Ascending aorta (tissue), 2 donors: ENCODE results near the gene AKAP7. TPM values are rescaled to one million over a fixed set of nuclear protein-coding genes. Genes with fewer than 3 reads are reported as not detected.

ENCODE experiments used
- DNase-seq, 2 donors: peaks; one replicate each; pipeline ENCODE4 v3.0.0-alpha.2; 2019; ENCODE audit warnings: low spot score in 2 of 2
- H3K27ac ChIP-seq, 2 donors: fragments of 200-600 bp; sonication (generic); one replicate each; pipeline ENCODE4 v1.5.1; 2016 to 2017; ENCODE audit warnings: mild to moderate bottlenecking in 1 of 2
- H3K27me3 ChIP-seq: fragments of 200-600 bp; sonication (generic); one replicate; pipeline ENCODE4 v1.5.1; 2017
- H3K36me3 ChIP-seq, 2 donors: fragments of 200-600 bp; sonication (generic); one replicate each; pipeline ENCODE4 v1.5.1; 2016
- H3K4me1 ChIP-seq, 2 donors: fragments of 200-600 bp; sonication (generic); one replicate each; pipeline ENCODE4 v1.5.1; 2016 to 2017; ENCODE audit warnings: mild to moderate bottlenecking in 1 of 2
- H3K4me3 ChIP-seq, 2 donors: fragments of 200-600 bp; sonication (generic); one replicate each; pipeline ENCODE4 v1.5.1; 2016 to 2017; ENCODE audit warnings: mild to moderate bottlenecking in 1 of 2
- H3K9me3 ChIP-seq, 2 donors: fragments of 200-600 bp; sonication (generic); one replicate each; pipeline ENCODE4 v1.5.1; 2016
- CTCF ChIP-seq, 3 experiments: fragments of 200-600 bp in 2 of 3; fragments of 450-650 bp in 1 of 3; sonication (generic) in 2 of 3; IDR thresholded peaks; one replicate each; pipeline ENCODE4 v1.5.1; 2016 to 2019; ENCODE audit warnings: antibody characterized with exemption in 3 of 3, mild to moderate bottlenecking in 1 of 3, moderate library complexity in 1 of 3
- intact Hi-C: fragments of 100-400 bp; cut with DNase I; formaldehyde crosslinking; loops from one replicate; pipeline ENCODE4 v1.15.1; 2023
- total RNA-seq: library from RNA; depleted of rRNA; stranded (reverse); fragments of >200 nt; gene quantifications from one replicate; pipeline ENCODE4 v1.1.0, GENCODE V29; 2016

Gene AKAP7
- total RNA-seq, 1 donor from 2014 or later: 1.3 TPM

GRCh38 chr6:131205481-131206244, 70.4 kb downstream of the AKAP7 start:
- H3K4me1 ChIP-seq: no peaks in the 10 kb centered on the region
- no peak overlapping the region for H3K4me3 ChIP-seq
- H3K27ac ChIP-seq: no peak overlapping the region
- intact Hi-C loops: no loop called here
- DNase-seq: no peak
- H3K36me3 ChIP-seq: peaks cover 0 to 4% of the 10 kb centered on the region in 2 donors
- H3K27me3 ChIP-seq: no peaks in the 10 kb centered on the region
- TF ChIP-seq CTCF (IDR thresholded peaks at IDR 0.05): no peak
- H3K9me3 ChIP-seq: no peaks in the 10 kb centered on the region

GRCh38 chr6:131206463-131207251, 71.4 kb downstream of the AKAP7 start:
- intact Hi-C loops: no loop called here
- peaks cover 0 to 4% of the 10 kb centered on the region in 2 donors for H3K36me3 ChIP-seq

GRCh38 chr6:131208787-131209186, 73.5 kb downstream of the AKAP7 start:
- Histone ChIP-seq H3K27ac (no peak overlapping the region), H3K27me3 (no peaks in the 10 kb centered on the region), H3K4me1 (no peaks in the 10 kb centered on the region), H3K36me3 (peaks cover 0 to 4% of the 10 kb centered on the region in 2 donors), H3K9me3 (no peaks in the 10 kb centered on the region), H3K4me3 (no peak overlapping the region)
- no peak for DNase-seq
- no peak for TF ChIP-seq CTCF (IDR thresholded peaks at IDR 0.05)
- intact Hi-C loops: no loop called here

More at GRCh38 chr6:131206463-131207251, 71.4 kb downstream of the AKAP7 start:
- Histone ChIP-seq H3K4me1 (no peaks in the 10 kb centered on the region), H3K27me3 (no peaks in the 10 kb centered on the region), H3K27ac (no peak overlapping the region), H3K4me3 (no peak overlapping the region), H3K9me3 (no peaks in the 10 kb centered on the region)
- TF ChIP-seq CTCF (IDR thresholded peaks at IDR 0.05): no peak
- DNase-seq: no peak

- Histone ChIP-seq H3K9me3 (no peaks in the 10 kb centered on the region), H3K27ac (no peak overlapping the region), H3K4me1 (no peaks in the 10 kb centered on the region), H3K4me3 (no peak overlapping the region), H3K36me3 (peaks cover 0 to 4% of the 10 kb centered on the region in 2 donors), H3K27me3 (no peaks in the 10 kb centered on the region)
- no peak for TF ChIP-seq CTCF (IDR thresholded peaks at IDR 0.05)
- no peak for DNase-seq
- intact Hi-C loops: no loop called here
Measured at GRCh38 chr6:131210469-131210868, 75.2 kb downstream of the AKAP7 start.

- H3K27ac ChIP-seq: no peak overlapping the region
- H3K9me3 ChIP-seq: no peaks in the 10 kb centered on the region
- peaks cover 0 to 4% of the 10 kb centered on the region in 2 donors for H3K36me3 ChIP-seq
- no peak for DNase-seq
- H3K27me3 ChIP-seq: no peaks in the 10 kb centered on the region
- intact Hi-C loops: no loop called here
- H3K4me3 ChIP-seq: no peak overlapping the region
- no peaks in the 10 kb centered on the region for H3K4me1 ChIP-seq
- TF ChIP-seq CTCF (IDR thresholded peaks at IDR 0.05): no peak
Measured at GRCh38 chr6:131212024-131212423, 76.8 kb downstream of the AKAP7 start.
